Stomach (tissue), 9 donors: ENCODE data around the gene TACC3. TPM values are rescaled to one million over a fixed set of nuclear protein-coding genes. Genes with fewer than 3 reads are reported as not detected.
"Not testable (repeated sequence)": the region's sequence is repeated elsewhere in the genome, so short reads cannot be mapped to it uniquely, and the experiment has no call there.

Source experiments
- DNase-seq, 2 donors: peaks; one replicate each; pipeline versions ENCODE4 v3.0.0 to v3.0.0-alpha.2; 2013 to 2019
- H3K27ac ChIP-seq, 5 donors: fragments of 200-600 bp in 4 of 5; sonication (generic) in 4 of 5; one replicate each; pipeline ENCODE4 v1.5.1; 2013 to 2019; ENCODE audit warnings: mild to moderate bottlenecking in 1 of 5, moderate library complexity in 1 of 5
- H3K27me3 ChIP-seq, 3 donors: fragments of 200-600 bp; sonication (generic); one replicate each; pipeline ENCODE4 v1.5.1; 2017 to 2019; ENCODE audit warnings: mixed run types in 1 of 3
- H3K36me3 ChIP-seq, 4 donors: fragments of 200-600 bp; sonication (generic); 1 replicate in 3 of 4; 2 replicates in 1 of 4; pipeline ENCODE4 v1.5.1; 2016 to 2019
- H3K4me1 ChIP-seq, 4 donors: fragments of 200-600 bp; sonication (generic); one replicate each; pipeline ENCODE4 v1.5.1; 2016 to 2019
- H3K4me3 ChIP-seq, 4 donors: fragments of 200-600 bp; sonication (generic) in 3 of 4; one replicate each; pipeline ENCODE4 v1.5.1; 2016 to 2019; ENCODE audit warnings: mild to moderate bottlenecking in 1 of 4
- H3K9me3 ChIP-seq, 4 donors: fragments of 200-600 bp; sonication (generic); one replicate each; pipeline ENCODE4 v1.5.1; 2016 to 2019
- CTCF ChIP-seq, 7 experiments: fragments of 450-650 bp in 4 of 7; fragments of 200-600 bp in 3 of 7; sonication (generic) in 3 of 7; IDR thresholded peaks; one replicate each; pipeline ENCODE4 v1.5.1; 2016 to 2019; ENCODE audit warnings: antibody characterized with exemption in 7 of 7, control low read depth in 2 of 7, mild to moderate bottlenecking in 1 of 7
- EP300 ChIP-seq: sonication (generic); formaldehyde crosslinking; IDR thresholded peaks from one replicate; pipeline ENCODE4 v1.6.1; 2017; ENCODE audit warnings: antibody characterized with exemption
- POLR2A ChIP-seq, 4 donors: fragments of 450-650 bp; IDR thresholded peaks; one replicate each; pipeline ENCODE4 v1.6.1; 2016; ENCODE audit warnings: antibody characterized with exemption in 4 of 4, control low read depth in 2 of 4, mild to moderate bottlenecking in 1 of 4, moderate library complexity in 1 of 4
- POLR2AphosphoS5 ChIP-seq, 3 donors: sonication (generic); formaldehyde crosslinking; IDR thresholded peaks; one replicate each; pipeline ENCODE4 v1.6.1; 2016; ENCODE audit warnings: antibody characterized with exemption in 3 of 3
- WGBS, 5 donors: extraction: QIAGEN DNeasy Blood & Tissue Kit in 3 of 5; methylation state at CpG; one replicate each; pipeline versions ENCODE4 v1.1.5 to v1.1.7; 2013 to 2018; 5-methylcytosine and 5-hydroxymethylcytosine counted together
- intact Hi-C: fragments of 100-400 bp; cut with DNase I; formaldehyde crosslinking; loops from one replicate; pipeline ENCODE4 v1.15.1; 2023; ENCODE audit warnings: low total_unique reads
- polyA plus RNA-seq, 3 donors: library from polyadenylated mRNA; stranded (reverse); fragments of 200-250 nt; gene quantifications; one replicate each; pipeline ENCODE4 v1.2.3, GENCODE V29; 2013
- total RNA-seq, 5 donors: library from RNA; depleted of rRNA; stranded (reverse); fragments of >200 nt; gene quantifications; one replicate each; pipeline versions ENCODE4 v1.1.0 to v1.2.3, GENCODE V29; 2014 to 2016
- donor health status: healthy with polysubstance abuse.
- donor health status: Bipolar disorder and iron deficiency.
- donor health status: healthy.

The TACC3 gene
- total and polyA plus RNA-seq, 8 donors: 7.2 to 74.1 (median 24.8) TPM

GRCh38 chr4:1693131-1693896 is 28.0 kb upstream of the TACC3 start:
- Histone ChIP-seq H3K27me3 (no peaks in the 10 kb centered on the region), H3K27ac (no peak overlapping the region), H3K9me3 (no peaks in the 10 kb centered on the region), H3K36me3 (peaks cover 52 to 81% (median 78%) of the 10 kb centered on the region in 4 donors), H3K4me3 (no peak overlapping the region), H3K4me1 (peaks cover 0 to 7% (median 0%) of the 10 kb centered on the region in 4 donors)
- WGBS, 5 donors: 38 to 47% (median 42%) methylated on average over 7 of the region's 7 CpGs
- DNase-seq: peak; percentile 80 to 91
- intact Hi-C loops: loop anchor here (5.0 kb wide), 1 partner anchor 34 kb away; no protein-coding TSS in a partner anchor
- TF ChIP-seq POLR2AphosphoS5 (IDR thresholded peaks at IDR 0.05) (peak in 1 of 3 donors; percentile 29), POLR2A (IDR thresholded peaks at IDR 0.05) (no peak), EP300 (no peak), CTCF (IDR thresholded peaks at IDR 0.05) (peak in 5 of 7 experiments; percentile 90 to 94 (median 93))

DNA sequence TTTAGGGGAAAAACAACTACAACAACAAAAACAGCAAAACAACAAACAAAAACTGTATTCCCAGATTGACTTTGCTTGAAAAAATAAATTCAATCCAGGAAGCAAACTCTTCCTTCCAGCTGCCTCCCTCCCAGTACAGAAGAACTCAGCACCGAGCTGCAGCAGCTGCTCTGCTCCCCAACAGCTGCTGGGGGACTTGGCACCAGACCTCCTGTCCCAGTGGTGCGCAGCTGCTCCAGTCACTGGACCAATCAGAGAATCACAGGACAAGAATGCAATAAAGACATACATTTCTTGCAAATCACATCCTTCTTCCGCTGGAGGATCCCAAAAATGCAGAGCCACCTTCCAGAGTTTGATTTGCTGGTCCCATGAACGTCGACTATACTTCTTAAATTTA is 25.4 kb upstream of the TACC3 start:
- H3K27me3 ChIP-seq: no peaks in the 10 kb centered on the region
- DNase-seq: peak in 1 of 2 donors; percentile 60
- no peaks in the 10 kb centered on the region for H3K9me3 ChIP-seq
- no peak overlapping the region for H3K27ac ChIP-seq
- H3K4me1 ChIP-seq: peaks cover 0 to 7% (median 0%) of the 10 kb centered on the region in 4 donors
- no peak overlapping the region for H3K4me3 ChIP-seq
- intact Hi-C loops: no loop called here
- TF ChIP-seq POLR2AphosphoS5 (IDR thresholded peaks at IDR 0.05): no peak
- TF ChIP-seq POLR2A (IDR thresholded peaks at IDR 0.05): no peak
- TF ChIP-seq EP300: no peak
- no peak for TF ChIP-seq CTCF (IDR thresholded peaks at IDR 0.05)
- 74 to 82% (median 78%) methylated on average over 5 of the region's 5 CpGs for WGBS, 5 donors
- H3K36me3 ChIP-seq: peaks cover 52 to 98% (median 96%) of the 10 kb centered on the region in 4 donors

GRCh38 chr4:1701671-1702070 is 19.6 kb upstream of the TACC3 start:
- H3K9me3 ChIP-seq, DNase-seq, H3K27me3 ChIP-seq, H3K4me3 ChIP-seq, intact Hi-C loops: not testable (repeated sequence)
- WGBS, 5 donors: 83 to 92% (median 86%) methylated on average over 8 of the region's 8 CpGs
- Histone ChIP-seq H3K27ac (peak overlapping the region in 1 of 5 donors; percentile 4), H3K36me3 (peaks cover 27 to 92% (median 87%) of the 10 kb centered on the region in 4 donors), H3K4me1 (peaks cover 0 to 44% (median 21%) of the 10 kb centered on the region in 4 donors)

- no peaks in the 10 kb centered on the region for H3K27me3 ChIP-seq
- TF ChIP-seq POLR2A (IDR thresholded peaks at IDR 0.05) (no peak), CTCF (IDR thresholded peaks at IDR 0.05) (no peak), EP300 (no peak), POLR2AphosphoS5 (IDR thresholded peaks at IDR 0.05) (no peak)
- no peak overlapping the region for H3K4me3 ChIP-seq
- peaks cover 8 to 56% (median 27%) of the 10 kb centered on the region in 4 donors for H3K4me1 ChIP-seq
- DNase-seq: no peak
- no peak overlapping the region for H3K27ac ChIP-seq
- peaks cover 15 to 76% (median 66%) of the 10 kb centered on the region in 4 donors for H3K36me3 ChIP-seq
- no peaks in the 10 kb centered on the region for H3K9me3 ChIP-seq
- intact Hi-C loops: no loop called here
- 60 to 67% (median 63%) methylated on average over 1 of the region's 1 CpG for WGBS, 5 donors
Measured at GRCh38 chr4:1703867-1704266, 17.5 kb upstream of the TACC3 start.

DNA sequence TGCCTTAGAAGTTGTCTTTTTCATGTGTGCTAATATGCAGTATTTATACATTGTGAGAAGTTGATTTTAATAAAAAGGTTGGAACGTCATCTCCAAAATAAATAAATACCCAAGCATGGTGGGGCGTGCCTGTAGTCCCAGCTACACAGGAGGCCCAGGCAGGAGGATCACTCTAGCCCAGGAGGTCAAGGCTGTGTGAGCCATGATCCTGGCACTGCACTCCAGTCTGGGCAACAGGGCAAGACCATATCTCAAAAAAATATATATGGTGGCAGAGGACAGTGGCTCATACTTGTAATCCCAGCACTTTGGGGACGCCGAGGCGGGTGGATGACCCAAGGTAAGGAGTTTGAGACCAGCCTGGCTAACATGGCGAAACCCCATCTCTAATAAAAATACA is 15.6 kb upstream of the TACC3 start:
- Histone ChIP-seq H3K36me3 (peaks cover 15 to 57% (median 49%) of the 10 kb centered on the region in 4 donors), H3K27ac (no peak overlapping the region), H3K4me1 (peaks cover 25 to 74% (median 46%) of the 10 kb centered on the region in 4 donors), H3K9me3 (no peaks in the 10 kb centered on the region), H3K4me3 (no peak overlapping the region), H3K27me3 (no peaks in the 10 kb centered on the region)
- intact Hi-C loops: no loop called here
- no peak for DNase-seq
- WGBS, 5 donors: 92 to 95% (median 95%) methylated on average over 6 of the region's 6 CpGs
- TF ChIP-seq CTCF (IDR thresholded peaks at IDR 0.05): no peak
